Measurements from ENCODE around the gene DNAH12. TPM values are rescaled to one million over a fixed set of nuclear protein-coding genes. Genes with fewer than 3 reads are reported as not detected.
"Not testable (repeated sequence)": the region's sequence is repeated elsewhere in the genome, so short reads cannot be mapped to it uniquely, and the experiment has no call there.

Gene DNAH12
- total RNA-seq, 1 donor from 2014 or later = 1.2 TPM

DNA sequence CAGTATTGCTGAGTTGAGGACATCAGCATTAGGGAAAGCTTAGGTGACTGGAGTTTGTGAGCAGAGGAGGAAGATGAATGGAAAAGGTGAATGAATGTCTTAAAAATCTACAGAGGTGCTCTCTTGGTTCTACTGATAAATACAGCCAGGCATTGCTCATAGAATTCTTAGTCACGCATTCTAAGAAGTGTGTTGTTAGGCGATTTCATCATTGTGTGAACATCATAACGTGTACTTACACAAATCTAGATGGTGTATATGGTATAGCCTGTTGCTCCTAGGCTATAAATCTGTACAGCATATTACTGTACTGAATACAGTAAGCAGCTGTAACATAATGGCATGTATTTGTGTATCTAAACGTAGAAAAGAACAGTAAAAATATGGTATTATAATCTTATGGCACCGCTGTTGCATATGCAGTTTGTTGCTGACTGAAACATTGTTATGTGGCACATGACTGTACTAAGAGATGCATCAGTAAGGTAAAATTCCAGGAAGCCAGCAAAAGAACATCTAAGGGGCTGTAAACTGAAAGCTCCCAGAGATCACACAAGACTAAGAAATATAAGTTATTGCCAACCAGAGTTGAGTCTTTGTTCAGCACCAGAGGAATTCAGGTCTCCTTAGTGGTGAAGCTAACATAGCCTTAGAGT, 208.7 kb downstream of the DNAH12 start:
- peaks cover 4% of the 10 kb centered on the region for H3K36me3 Mint-ChIP-seq (ENCODE audit: insufficient read depth)
- H3K27ac Mint-ChIP-seq = no peak overlapping the region

DNA sequence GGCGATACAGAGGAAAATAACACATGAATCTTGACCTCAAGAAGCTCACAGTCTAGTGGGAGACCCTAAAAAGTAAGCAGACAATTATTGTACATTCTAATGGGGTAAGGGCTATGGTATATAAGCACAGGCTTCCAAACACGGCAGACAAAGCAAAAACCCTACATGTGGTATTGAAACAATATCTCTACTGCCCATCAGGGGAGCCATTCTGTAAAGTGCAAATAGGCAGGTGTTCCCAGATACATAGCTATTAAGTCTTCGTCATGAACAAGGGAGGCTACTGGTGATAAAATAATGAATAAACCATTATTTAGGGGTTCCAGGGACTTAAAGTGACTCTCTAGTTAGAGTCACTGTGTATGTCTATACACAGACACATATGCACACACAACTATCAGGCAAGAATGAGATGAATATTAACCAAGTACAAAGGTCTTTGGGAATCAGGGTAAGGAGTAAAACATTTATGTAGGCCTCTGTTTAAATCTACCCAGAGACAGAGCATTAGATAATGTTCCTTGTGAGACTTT, 213.0 kb downstream of the DNAH12 start:
- Mint-ChIP-seq H3K9me3 (ENCODE audit: low read depth) (no peaks in the 10 kb centered on the region), H3K27me3 (no peaks in the 10 kb centered on the region), H3K27ac (no peak overlapping the region), H3K36me3 (ENCODE audit: insufficient read depth) (no peaks in the 10 kb centered on the region), H3K4me3 (ENCODE audit: low read depth) (no peak overlapping the region), H3K4me1 (ENCODE audit: low read depth) (peaks cover 12% of the 10 kb centered on the region)
- TF ChIP-seq, protein P1, sequence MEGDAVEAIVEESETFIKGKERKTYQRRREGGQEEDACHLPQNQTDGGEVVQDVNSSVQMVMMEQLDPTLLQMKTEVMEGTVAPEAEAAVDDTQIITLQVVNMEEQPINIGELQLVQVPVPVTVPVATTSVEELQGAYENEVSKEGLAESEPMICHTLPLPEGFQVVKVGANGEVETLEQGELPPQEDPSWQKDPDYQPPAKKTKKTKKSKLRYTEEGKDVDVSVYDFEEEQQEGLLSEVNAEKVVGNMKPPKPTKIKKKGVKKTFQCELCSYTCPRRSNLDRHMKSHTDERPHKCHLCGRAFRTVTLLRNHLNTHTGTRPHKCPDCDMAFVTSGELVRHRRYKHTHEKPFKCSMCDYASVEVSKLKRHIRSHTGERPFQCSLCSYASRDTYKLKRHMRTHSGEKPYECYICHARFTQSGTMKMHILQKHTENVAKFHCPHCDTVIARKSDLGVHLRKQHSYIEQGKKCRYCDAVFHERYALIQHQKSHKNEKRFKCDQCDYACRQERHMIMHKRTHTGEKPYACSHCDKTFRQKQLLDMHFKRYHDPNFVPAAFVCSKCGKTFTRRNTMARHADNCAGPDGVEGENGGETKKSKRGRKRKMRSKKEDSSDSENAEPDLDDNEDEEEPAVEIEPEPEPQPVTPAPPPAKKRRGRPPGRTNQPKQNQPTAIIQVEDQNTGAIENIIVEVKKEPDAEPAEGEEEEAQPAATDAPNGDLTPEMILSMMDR (IDR thresholded peaks at IDR 0.05; ENCODE audit: unreplicated experiment) = peak; percentile 30
- DNase-seq (ENCODE audit: low spot score, unreplicated experiment) = no peak

More for the DNA sequence above, 208.7 kb downstream of the DNAH12 start:
- no peak overlapping the region for H3K4me3 Mint-ChIP-seq (ENCODE audit: low read depth)
- TF ChIP-seq, protein P1 (IDR thresholded peaks at IDR 0.05; ENCODE audit: unreplicated experiment) = no peak
- no peak for DNase-seq (ENCODE audit: low spot score, unreplicated experiment)
- H3K4me1 Mint-ChIP-seq (ENCODE audit: low read depth) = peaks cover 17% of the 10 kb centered on the region
- H3K27me3 Mint-ChIP-seq = no peaks in the 10 kb centered on the region
- H3K9me3 Mint-ChIP-seq (ENCODE audit: low read depth) = peaks cover 6% of the 10 kb centered on the region

DNA sequence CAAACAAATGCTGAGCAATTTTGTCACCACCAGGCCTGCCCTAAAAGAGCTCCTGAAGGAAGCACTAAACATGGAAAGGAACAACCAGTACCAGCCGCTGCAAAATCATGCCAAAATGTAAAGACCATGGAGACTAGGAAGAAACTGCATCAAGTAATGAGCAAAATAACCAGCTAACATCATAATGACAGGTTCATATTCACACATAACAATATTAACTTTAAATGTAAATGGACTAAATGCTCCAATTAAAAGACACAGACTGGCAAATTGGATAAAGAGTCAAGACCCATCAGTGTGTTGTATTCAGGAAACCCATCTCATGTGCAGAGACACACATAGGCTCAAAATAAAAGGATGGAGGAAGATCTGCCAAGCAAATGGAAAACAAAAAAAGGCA, 217.6 kb downstream of the DNAH12 start:
- not testable (repeated sequence) for H3K4me1 Mint-ChIP-seq (ENCODE audit: low read depth); H3K27me3 Mint-ChIP-seq; H3K27ac Mint-ChIP-seq; DNase-seq (ENCODE audit: low spot score, unreplicated experiment); H3K9me3 Mint-ChIP-seq (ENCODE audit: low read depth); H3K4me3 Mint-ChIP-seq (ENCODE audit: low read depth); H3K36me3 Mint-ChIP-seq (ENCODE audit: insufficient read depth)

DNA sequence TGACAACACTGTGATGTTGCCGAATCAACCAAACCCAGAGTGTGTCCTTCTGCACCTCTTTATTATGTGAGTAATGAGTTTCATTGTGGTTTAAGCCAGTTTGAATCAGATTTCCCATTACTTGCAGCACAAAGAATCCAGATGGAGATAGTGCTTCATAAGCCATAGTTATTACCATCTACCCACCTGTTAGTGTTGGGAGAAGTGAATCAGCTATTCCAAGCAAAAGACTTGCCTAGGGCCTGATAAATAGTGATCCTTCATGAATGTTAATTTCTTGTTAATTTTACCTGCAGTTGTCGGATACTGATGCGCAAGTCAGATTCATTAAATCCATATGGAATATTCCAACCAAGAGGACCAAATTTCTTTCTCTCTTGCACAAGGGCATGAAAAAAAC, 229.9 kb downstream of the DNAH12 start:
- Mint-ChIP-seq H3K4me1 (ENCODE audit: low read depth) (peaks cover 5% of the 10 kb centered on the region), H3K9me3 (ENCODE audit: low read depth) (peaks cover 9% of the 10 kb centered on the region), H3K4me3 (ENCODE audit: low read depth) (no peak overlapping the region), H3K36me3 (ENCODE audit: insufficient read depth) (peaks cover 1% of the 10 kb centered on the region), H3K27me3 (peaks cover 2% of the 10 kb centered on the region), H3K27ac (no peak overlapping the region)
- TF ChIP-seq, protein P1 (IDR thresholded peaks at IDR 0.05; ENCODE audit: unreplicated experiment) = no peak
- no peak for DNase-seq (ENCODE audit: low spot score, unreplicated experiment)

DNA sequence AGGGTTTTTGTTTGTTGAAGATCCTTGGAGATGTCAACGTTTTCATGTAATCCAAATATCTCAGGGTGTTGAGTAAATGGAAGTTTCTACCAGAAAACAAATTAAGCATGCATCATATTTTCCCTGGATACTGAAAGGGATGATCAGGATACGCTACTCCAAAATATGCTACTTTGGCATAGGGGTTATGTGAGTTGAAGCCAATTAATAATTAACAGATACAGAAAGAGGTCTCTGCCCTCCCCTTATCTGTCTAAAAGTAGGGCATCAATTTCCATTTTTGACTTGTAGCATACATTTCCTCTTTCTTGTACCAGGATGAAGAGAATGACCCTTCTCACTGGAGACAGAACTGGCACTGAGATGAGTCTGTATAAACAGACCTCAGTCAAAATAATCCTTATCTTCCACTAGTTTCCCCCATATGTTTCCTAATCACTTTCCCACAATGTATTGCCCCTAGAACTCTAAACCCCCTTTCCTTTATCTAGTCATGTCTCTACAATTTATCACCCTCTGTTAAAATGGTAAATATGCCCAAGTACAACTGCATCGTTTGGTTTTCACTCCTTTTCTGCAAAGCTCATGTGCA, 234.3 kb downstream of the DNAH12 start:
- Mint-ChIP-seq H3K27ac (no peak overlapping the region), H3K4me3 (ENCODE audit: low read depth) (no peak overlapping the region), H3K36me3 (ENCODE audit: insufficient read depth) (no peaks in the 10 kb centered on the region), H3K27me3 (peaks cover 7% of the 10 kb centered on the region), H3K4me1 (ENCODE audit: low read depth) (peaks cover 5% of the 10 kb centered on the region), H3K9me3 (ENCODE audit: low read depth) (no peaks in the 10 kb centered on the region)
- TF ChIP-seq, protein P1 (IDR thresholded peaks at IDR 0.05; ENCODE audit: unreplicated experiment) = no peak
- no peak for DNase-seq (ENCODE audit: low spot score, unreplicated experiment)

DNA sequence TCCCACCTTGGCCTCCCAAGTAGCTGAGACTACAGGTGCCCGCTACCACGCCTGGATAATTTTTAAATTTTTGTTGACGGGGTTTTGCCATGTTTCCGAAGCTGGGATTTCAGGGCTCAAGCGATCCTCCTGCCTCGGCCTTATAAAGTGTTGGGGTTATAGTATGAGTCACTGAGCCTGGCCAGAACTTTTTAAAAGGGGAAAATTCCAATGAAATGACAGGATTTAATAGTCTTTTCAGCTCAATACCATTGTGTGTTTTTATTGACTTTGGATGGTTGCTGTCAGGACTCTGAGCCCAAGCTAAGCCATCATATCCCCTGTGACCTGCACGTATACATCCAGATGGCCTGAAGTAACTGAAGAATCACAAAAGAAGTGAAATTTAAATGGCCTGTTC, 240.6 kb downstream of the DNAH12 start:
- not testable (repeated sequence) for H3K36me3 Mint-ChIP-seq (ENCODE audit: insufficient read depth)

More for the DNA sequence above, 240.6 kb downstream of the DNAH12 start:
- H3K9me3 Mint-ChIP-seq (ENCODE audit: low read depth); H3K4me1 Mint-ChIP-seq (ENCODE audit: low read depth); H3K4me3 Mint-ChIP-seq (ENCODE audit: low read depth); DNase-seq (ENCODE audit: low spot score, unreplicated experiment); H3K27ac Mint-ChIP-seq: not testable (repeated sequence)
- H3K27me3 Mint-ChIP-seq = peaks cover 11% of the 10 kb centered on the region

Measured in progenitor cell of endocrine pancreas (in vitro differentiated cells).